Mesodermal cell (in vitro differentiated cells): ENCODE data around the gene PTPN1.

ENCODE experiments used
- H3K27ac ChIP-seq: 2 replicates; pipeline ENCODE4 v1.7.0; 2013; ENCODE audit warnings: mild to moderate bottlenecking, low read depth, low read length, moderate library complexity; ENCODE audit not compliant: severe bottlenecking
- H3K36me3 ChIP-seq: 2 replicates; pipeline ENCODE4 v1.7.1; 2013; ENCODE audit warnings: mild to moderate bottlenecking, low read length, moderate library complexity; ENCODE audit not compliant: control insufficient read depth, insufficient read depth
- H3K4me1 ChIP-seq: one replicate; pipeline ENCODE4 v1.7.1; 2013; ENCODE audit warnings: mild to moderate bottlenecking, low read length; ENCODE audit not compliant: insufficient read depth, control insufficient read depth, poor library complexity, severe bottlenecking
- H3K4me3 ChIP-seq: 2 replicates; pipeline ENCODE4 v1.7.0; 2013; ENCODE audit warnings: low read length, control low read depth, mild to moderate bottlenecking; ENCODE audit not compliant: insufficient read depth, poor library complexity, severe bottlenecking; ENCODE audit errors: extremely low read depth
- H3K9me3 ChIP-seq: 2 replicates; pipeline ENCODE4 v1.7.1; 2013; ENCODE audit warnings: mild to moderate bottlenecking, low read length, moderate library complexity; ENCODE audit not compliant: control insufficient read depth
- WGBS, 2 experiments: methylation state at CpG; one replicate each; pipeline ENCODE4 v1.1.5; 2013; ENCODE audit warnings: missing lambda C conversion rate in 2 of 2; ENCODE audit not compliant: insufficient coverage in 2 of 2; 5-methylcytosine and 5-hydroxymethylcytosine counted together

PTPN1 gene

GRCh38 chr20:50605136-50605535 is 95.0 kb downstream of the PTPN1 start:
- WGBS, 2 experiments, result 90 to 100% methylated on average over 2 to 4 of the region's 5 CpGs
- no peak overlapping the region for H3K4me3 ChIP-seq
- H3K36me3 ChIP-seq, result no peaks in the 10 kb centered on the region
- H3K27ac ChIP-seq, result no peak overlapping the region
- H3K9me3 ChIP-seq, result no peaks in the 10 kb centered on the region
- H3K4me1 ChIP-seq, result no peaks in the 10 kb centered on the region

GRCh38 chr20:50607436-50607835 is 97.3 kb downstream of the PTPN1 start:
- no peak overlapping the region for H3K4me3 ChIP-seq
- 85 to 93% methylated on average over 7 to 9 of the region's 9 CpGs for WGBS, 2 experiments
- H3K27ac ChIP-seq, result no peak overlapping the region
- no peaks in the 10 kb centered on the region for H3K9me3 ChIP-seq
- H3K4me1 ChIP-seq, result no peaks in the 10 kb centered on the region
- H3K36me3 ChIP-seq, result no peaks in the 10 kb centered on the region

- no peaks in the 10 kb centered on the region for H3K36me3 ChIP-seq
- H3K9me3 ChIP-seq, result no peaks in the 10 kb centered on the region
- H3K4me3 ChIP-seq, result no peak overlapping the region
- H3K27ac ChIP-seq, result no peak overlapping the region
- H3K4me1 ChIP-seq, result no peaks in the 10 kb centered on the region
- WGBS, 2 experiments, result 94 to 95% methylated on average over 19 to 30 of the region's 32 CpGs
Measured at GRCh38 chr20:50607850-50608749, 97.9 kb downstream of the PTPN1 start.

- H3K4me1 ChIP-seq, result no peaks in the 10 kb centered on the region
- H3K9me3 ChIP-seq, result no peaks in the 10 kb centered on the region
- 95 to 97% methylated on average over 10 to 12 of the region's 13 CpGs for WGBS, 2 experiments
- no peaks in the 10 kb centered on the region for H3K36me3 ChIP-seq
- H3K4me3 ChIP-seq, result no peak overlapping the region
- H3K27ac ChIP-seq, result no peak overlapping the region
Measured at GRCh38 chr20:50608750-50609104, 98.5 kb downstream of the PTPN1 start.

- 92 to 95% methylated on average over 24 to 28 of the region's 28 CpGs for WGBS, 2 experiments
- H3K4me3 ChIP-seq, result no peak overlapping the region
- no peaks in the 10 kb centered on the region for H3K9me3 ChIP-seq
- H3K4me1 ChIP-seq, result no peaks in the 10 kb centered on the region
- H3K36me3 ChIP-seq, result no peaks in the 10 kb centered on the region
- H3K27ac ChIP-seq, result no peak overlapping the region
Measured at GRCh38 chr20:50609438-50609989, 99.3 kb downstream of the PTPN1 start.

- H3K4me3 ChIP-seq, result no peak overlapping the region
- H3K9me3 ChIP-seq, result no peaks in the 10 kb centered on the region
- WGBS, 2 experiments, result 82 to 84% methylated on average over 3 to 4 of the region's 4 CpGs
- no peak overlapping the region for H3K27ac ChIP-seq
- no peaks in the 10 kb centered on the region for H3K36me3 ChIP-seq
- H3K4me1 ChIP-seq, result no peaks in the 10 kb centered on the region
Measured at GRCh38 chr20:50610212-50610718, 100.1 kb downstream of the PTPN1 start.

- H3K4me1 ChIP-seq, result no peaks in the 10 kb centered on the region
- H3K36me3 ChIP-seq, result no peaks in the 10 kb centered on the region
- H3K4me3 ChIP-seq, result no peak overlapping the region
- WGBS, 2 experiments, result 76% methylated on average over 11 to 13 of the region's 15 CpGs
- H3K9me3 ChIP-seq, result no peaks in the 10 kb centered on the region
- no peak overlapping the region for H3K27ac ChIP-seq
Measured at GRCh38 chr20:50611128-50611810, 101.1 kb downstream of the PTPN1 start.

- Histone ChIP-seq H3K27ac (no peak overlapping the region), H3K4me3 (no peak overlapping the region), H3K36me3 (no peaks in the 10 kb centered on the region), H3K4me1 (no peaks in the 10 kb centered on the region), H3K9me3 (no peaks in the 10 kb centered on the region)
- WGBS, 2 experiments, result 91 to 92% methylated on average over 12 to 13 of the region's 15 CpGs
Measured at GRCh38 chr20:50613438-50614169, 103.4 kb downstream of the PTPN1 start.

- peaks cover 4% of the 10 kb centered on the region for H3K4me1 ChIP-seq
- H3K4me3 ChIP-seq, result no peak overlapping the region
- H3K36me3 ChIP-seq, result no peaks in the 10 kb centered on the region
- H3K9me3 ChIP-seq, result no peaks in the 10 kb centered on the region
- WGBS, 2 experiments, result 87 to 93% methylated on average over 4 to 5 of the region's 6 CpGs
- no peak overlapping the region for H3K27ac ChIP-seq
Measured at GRCh38 chr20:50615407-50615806, 105.2 kb downstream of the PTPN1 start.

- H3K4me1 ChIP-seq, result peaks cover 4% of the 10 kb centered on the region
- peaks cover 8% of the 10 kb centered on the region for H3K9me3 ChIP-seq
- WGBS, 2 experiments, result 96% methylated on average over 4 to 5 of the region's 5 CpGs
- no peak overlapping the region for H3K4me3 ChIP-seq
- no peaks in the 10 kb centered on the region for H3K36me3 ChIP-seq
- H3K27ac ChIP-seq, result no peak overlapping the region
Measured at GRCh38 chr20:50617022-50617421, 106.8 kb downstream of the PTPN1 start.
